ENCODE results near the gene ERBB3. TPM values are rescaled to one million over a fixed set of nuclear protein-coding genes. Genes with fewer than 3 reads are reported as not detected.

Gene ERBB3
- total RNA-seq, 2 donors from 2014 or later = 45.7 to 51.8 TPM

GRCh38 chr12:56137853-56138571, 58.0 kb downstream of the ERBB3 start:
- Histone ChIP-seq H3K4me3 (ENCODE audit: low read length) (no peak overlapping the region), H3K9me3 (ENCODE audit: control insufficient read depth, low read length) (no peaks in the 10 kb centered on the region), H3K4me1 (ENCODE audit: control insufficient read depth, insufficient read depth, low read length) (no peaks in the 10 kb centered on the region), H3K27me3 (ENCODE audit: control insufficient read depth, insufficient read depth, low read length, poor library complexity, severe bottlenecking) (no peaks in the 10 kb centered on the region), H3K27ac (ENCODE audit: low read depth, low read length) (no peak overlapping the region), H3K9ac (ENCODE audit: extremely low read depth, low read length, poor library complexity, severe bottlenecking) (no peak overlapping the region), H3K36me3 (ENCODE audit: control insufficient read depth, insufficient read depth, low read length) (peaks cover 89% of the 10 kb centered on the region)
- H3K27me3 Mint-ChIP-seq (ENCODE audit: insufficient read depth) = no peaks in the 10 kb centered on the region
- 91 to 98% methylated on average over 5 to 14 of the region's 14 CpGs for WGBS, 2 experiments (ENCODE audit: insufficient coverage in 1 of 2, insufficient read length in 1 of 2)
- no peak for DNase-seq
- no peak overlapping the region for H3K4me3 Mint-ChIP-seq
- H3K9me3 Mint-ChIP-seq = peaks cover 4% of the 10 kb centered on the region
- peaks cover 84% of the 10 kb centered on the region for H3K36me3 Mint-ChIP-seq (ENCODE audit: low read depth)
- TF ChIP-seq CTCF (conservative IDR thresholded peaks at IDR 0.05) = no peak
- no peaks in the 10 kb centered on the region for H3K4me1 Mint-ChIP-seq
- no peak overlapping the region for H3K27ac Mint-ChIP-seq

GRCh38 chr12:56141946-56142784, 62.2 kb downstream of the ERBB3 start:
- Mint-ChIP-seq H3K9me3 (peaks cover 4% of the 10 kb centered on the region), H3K27me3 (ENCODE audit: insufficient read depth) (no peaks in the 10 kb centered on the region), H3K27ac (no peak overlapping the region), H3K4me1 (no peaks in the 10 kb centered on the region), H3K4me3 (no peak overlapping the region), H3K36me3 (ENCODE audit: low read depth) (peaks cover 78% of the 10 kb centered on the region)
- TF ChIP-seq CTCF (conservative IDR thresholded peaks at IDR 0.05) = no peak
- H3K9me3 ChIP-seq (ENCODE audit: control insufficient read depth, low read length) = no peaks in the 10 kb centered on the region
- 94 to 100% methylated on average over 12 to 19 of the region's 19 CpGs for WGBS, 2 experiments (ENCODE audit: insufficient coverage in 1 of 2, insufficient read length in 1 of 2)
- no peaks in the 10 kb centered on the region for H3K27me3 ChIP-seq (ENCODE audit: control insufficient read depth, insufficient read depth, low read length, poor library complexity, severe bottlenecking)
- no peak for DNase-seq
- H3K9ac ChIP-seq (ENCODE audit: extremely low read depth, low read length, poor library complexity, severe bottlenecking) = no peak overlapping the region
- H3K4me1 ChIP-seq (ENCODE audit: control insufficient read depth, insufficient read depth, low read length) = no peaks in the 10 kb centered on the region
- H3K36me3 ChIP-seq (ENCODE audit: control insufficient read depth, insufficient read depth, low read length) = peaks cover 76% of the 10 kb centered on the region
- no peak overlapping the region for H3K27ac ChIP-seq (ENCODE audit: low read depth, low read length)
- no peak overlapping the region for H3K4me3 ChIP-seq (ENCODE audit: low read length)

GRCh38 chr12:56143217-56143616, 63.3 kb downstream of the ERBB3 start:
- H3K4me1 ChIP-seq (ENCODE audit: control insufficient read depth, insufficient read depth, low read length) = no peaks in the 10 kb centered on the region
- no peak overlapping the region for H3K27ac ChIP-seq (ENCODE audit: low read depth, low read length)
- Mint-ChIP-seq H3K4me3 (no peak overlapping the region), H3K4me1 (no peaks in the 10 kb centered on the region), H3K27me3 (ENCODE audit: insufficient read depth) (no peaks in the 10 kb centered on the region), H3K36me3 (ENCODE audit: low read depth) (peaks cover 67% of the 10 kb centered on the region), H3K9me3 (peaks cover 4% of the 10 kb centered on the region), H3K27ac (no peak overlapping the region)
- no peaks in the 10 kb centered on the region for H3K9me3 ChIP-seq (ENCODE audit: control insufficient read depth, low read length)
- no peaks in the 10 kb centered on the region for H3K27me3 ChIP-seq (ENCODE audit: control insufficient read depth, insufficient read depth, low read length, poor library complexity, severe bottlenecking)
- TF ChIP-seq CTCF (conservative IDR thresholded peaks at IDR 0.05) = no peak
- H3K4me3 ChIP-seq (ENCODE audit: low read length) = no peak overlapping the region
- no peak for DNase-seq
- 96 to 97% methylated on average over 3 to 4 of the region's 4 CpGs for whole genome bisulfite sequencing, 2 experiments (ENCODE audit: insufficient coverage in 1 of 2, insufficient read length in 1 of 2)
- no peak overlapping the region for H3K9ac ChIP-seq (ENCODE audit: extremely low read depth, low read length, poor library complexity, severe bottlenecking)
- H3K36me3 ChIP-seq (ENCODE audit: control insufficient read depth, insufficient read depth, low read length) = peaks cover 66% of the 10 kb centered on the region
